Spleen (tissue), 11 donors: ENCODE results near the gene HSD17B2. TPM values are rescaled to one million over a fixed set of nuclear protein-coding genes. Genes with fewer than 3 reads are reported as not detected.
"Not testable (repeated sequence)": the region's sequence is repeated elsewhere in the genome, so short reads cannot be mapped to it uniquely, and the experiment has no call there.

Experiments used
- DNase-seq: peaks from one replicate; pipeline ENCODE4 v3.0.0-alpha.2; 2020
- H3K27ac ChIP-seq, 8 donors: fragments of 200-600 bp; sonication (generic) in 7 of 8; 1 replicate in 4 of 8; 2 replicates in 4 of 8; pipeline versions ENCODE4 v1.5.0 to v1.8.0; 2016 to 2021; ENCODE audit warnings: inconsistent platforms in 4 of 8, mild to moderate bottlenecking in 4 of 8, moderate library complexity in 1 of 8
- H3K27me3 ChIP-seq, 7 donors: fragments of 200-600 bp; sonication (generic) in 6 of 7; replicated peaks in 1 of 7; 1 replicate in 4 of 7; 2 replicates in 3 of 7; pipeline versions ENCODE4 v1.5.0 to v1.8.0; 2016 to 2021; ENCODE audit warnings: inconsistent platforms in 3 of 7, mild to moderate bottlenecking in 1 of 7
- H3K36me3 ChIP-seq, 6 donors: fragments of 200-600 bp; sonication (generic) in 5 of 6; 1 replicate in 4 of 6; 2 replicates in 2 of 6; pipeline versions ENCODE4 v1.5.0 to v1.8.0; 2016 to 2021; ENCODE audit warnings: inconsistent platforms in 2 of 6
- H3K4me1 ChIP-seq, 6 donors: fragments of 200-600 bp; sonication (generic) in 5 of 6; 1 replicate in 3 of 6; 2 replicates in 3 of 6; pipeline versions ENCODE4 v1.5.0 to v1.8.0; 2016 to 2021; ENCODE audit warnings: inconsistent platforms in 3 of 6
- H3K4me3 ChIP-seq, 8 donors: fragments of 200-600 bp; sonication (generic) in 7 of 8; 1 replicate in 4 of 8; 2 replicates in 4 of 8; pipeline versions ENCODE4 v1.5.0 to v1.8.0; 2016 to 2021; ENCODE audit warnings: inconsistent platforms in 4 of 8, mild to moderate bottlenecking in 4 of 8, moderate library complexity in 2 of 8
- H3K9me3 ChIP-seq, 8 donors: fragments of 200-600 bp; sonication (generic) in 7 of 8; 1 replicate in 4 of 8; 2 replicates in 4 of 8; pipeline versions ENCODE4 v1.5.0 to v1.8.0; 2016 to 2021; ENCODE audit warnings: inconsistent platforms in 4 of 8
- CTCF ChIP-seq, 11 experiments: fragments of 200-600 bp in 7 of 11; fragments of 450-650 bp in 4 of 11; sonication (generic) in 4 of 11; IDR thresholded peaks in 8 of 11; conservative IDR thresholded peaks in 3 of 11; 1 replicate in 7 of 11; 2 replicates in 4 of 11; pipeline versions ENCODE4 v1.4.0 to v1.8.0; 2016 to 2021; ENCODE audit warnings: antibody characterized with exemption in 11 of 11, inconsistent platforms in 4 of 11, mild to moderate bottlenecking in 1 of 11
- POLR2A ChIP-seq, 3 donors: fragments of 450-650 bp; IDR thresholded peaks; one replicate each; pipeline ENCODE4 v1.5.1; 2017; ENCODE audit warnings: antibody characterized with exemption in 3 of 3, mild to moderate bottlenecking in 1 of 3
- POLR2AphosphoS5 ChIP-seq, 3 donors: sonication (generic); formaldehyde crosslinking; IDR thresholded peaks; one replicate each; pipeline ENCODE4 v1.5.1; 2017; ENCODE audit warnings: antibody characterized with exemption in 3 of 3
- WGBS, 5 donors: extraction: QIAGEN DNeasy Blood & Tissue Kit in 3 of 5; methylation state at CpG; one replicate each; pipeline versions ENCODE4 v1.1.5 to v1.1.7; 2013 to 2018; 5-methylcytosine and 5-hydroxymethylcytosine counted together
- intact Hi-C: fragments of 100-400 bp; cut with DNase I; formaldehyde crosslinking; loops from one replicate; pipeline ENCODE4 v1.15.0; 2023; ENCODE audit warnings: low total_unique reads
- polyA plus RNA-seq, 3 donors: library from polyadenylated mRNA; stranded (reverse); fragments of 200-250 nt; gene quantifications; one replicate each; pipeline ENCODE4 v1.2.1, GENCODE V29; 2013
- total RNA-seq, 7 donors: library from RNA; depleted of rRNA in 3 of 7; stranded (reverse); fragments of >200 nt in 3 of 7; fragmentation: NEBNext Ultra II Directional in 4 of 7; extraction: Animal tissue kit (Norgen Biotek cat#: 25700) in 4 of 7; gene quantifications; one replicate each; pipeline versions ENCODE4 v1.1.0 to v1.2.1, GENCODE V29; 2016 to 2021
- donor health status: healthy with polysubstance abuse.
- donor health status: DM: no; HTN: no; CAD: no; lungs with moderate emphysema.
- donor health status: DM: no; HTN: no; CAD: no.
- donor health status: Bipolar disorder and iron deficiency.
- donor health status: healthy.
- donor health status: DM: no; HTN: no; CAD: no.
- donor health status: DM: yes; HTN: yes; CAD: no.

HSD17B2 gene
- total and polyA plus RNA-seq, 10 donors: 0.09 to 0.13 TPM; not detected in 8

GRCh38 chr16:82007189-82007588 is 27.9 kb upstream of the HSD17B2 start:
- Histone ChIP-seq H3K4me1 (peaks cover 0 to 16% (median 0%) of the 10 kb centered on the region in 6 donors), H3K36me3 (no peaks in the 10 kb centered on the region), H3K27ac (no peak overlapping the region), H3K27me3 (peaks cover 0 to 19% (median 9%) of the 10 kb centered on the region in 7 donors), H3K4me3 (no peak overlapping the region), H3K9me3 (peaks cover 0 to 27% (median 19%) of the 10 kb centered on the region in 8 donors)
- 88 to 94% (median 89%) methylated on average over 2 of the region's 2 CpGs for WGBS, 5 donors
- intact Hi-C loops: no loop called here
- no peak for DNase-seq
- TF ChIP-seq CTCF (IDR thresholded peaks at IDR 0.05 in 8 of 11, conservative IDR thresholded peaks at IDR 0.05 in 3 of 11) (no peak), POLR2AphosphoS5 (IDR thresholded peaks at IDR 0.05) (no peak), POLR2A (IDR thresholded peaks at IDR 0.05) (no peak)

GRCh38 chr16:82008957-82009592 is 26.0 kb upstream of the HSD17B2 start:
- H3K4me1 ChIP-seq: peaks cover 0 to 16% (median 0%) of the 10 kb centered on the region in 6 donors
- peaks cover 0 to 27% (median 19%) of the 10 kb centered on the region in 8 donors for H3K9me3 ChIP-seq
- no peak overlapping the region for H3K4me3 ChIP-seq
- DNase-seq: no peak
- intact Hi-C loops: no loop called here
- WGBS, 5 donors: 89 to 92% (median 91%) methylated on average over 9 of the region's 9 CpGs
- TF ChIP-seq CTCF (IDR thresholded peaks at IDR 0.05 in 8 of 11, conservative IDR thresholded peaks at IDR 0.05 in 3 of 11) (no peak), POLR2A (IDR thresholded peaks at IDR 0.05) (no peak), POLR2AphosphoS5 (IDR thresholded peaks at IDR 0.05) (no peak)
- no peaks in the 10 kb centered on the region for H3K36me3 ChIP-seq
- peaks cover 0 to 30% (median 9%) of the 10 kb centered on the region in 7 donors for H3K27me3 ChIP-seq
- H3K27ac ChIP-seq: no peak overlapping the region

- peaks cover 0 to 37% (median 9%) of the 10 kb centered on the region in 7 donors for H3K27me3 ChIP-seq
- DNase-seq, H3K4me3 ChIP-seq, H3K27ac ChIP-seq, H3K36me3 ChIP-seq, intact Hi-C loops: not testable (repeated sequence)
- H3K9me3 ChIP-seq: peaks cover 0 to 31% (median 24%) of the 10 kb centered on the region in 8 donors
- 73 to 92% (median 80%) methylated on average over 4 of the region's 4 CpGs for WGBS, 5 donors
- H3K4me1 ChIP-seq: peaks cover 0 to 16% (median 0%) of the 10 kb centered on the region in 6 donors
Measured at GRCh38 chr16:82009789-82010188, 25.3 kb upstream of the HSD17B2 start.

- TF ChIP-seq CTCF (IDR thresholded peaks at IDR 0.05 in 8 of 11, conservative IDR thresholded peaks at IDR 0.05 in 3 of 11) (no peak), POLR2A (IDR thresholded peaks at IDR 0.05) (no peak), POLR2AphosphoS5 (IDR thresholded peaks at IDR 0.05) (no peak)
- H3K27ac ChIP-seq: no peak overlapping the region
- H3K9me3 ChIP-seq: peaks cover 3 to 38% (median 32%) of the 10 kb centered on the region in 8 donors
Measured at GRCh38 chr16:82010649-82011048, 24.4 kb upstream of the HSD17B2 start.

More at GRCh38 chr16:82010649-82011048, 24.4 kb upstream of the HSD17B2 start:
- Histone ChIP-seq H3K36me3 (no peaks in the 10 kb centered on the region), H3K27me3 (peaks cover 0 to 45% (median 10%) of the 10 kb centered on the region in 7 donors), H3K4me1 (peaks cover 0 to 16% (median 0%) of the 10 kb centered on the region in 6 donors), H3K4me3 (peak overlapping the region in 7 of 8 donors; percentile 39 to 80 (median 53))
- 83 to 90% (median 88%) methylated on average over 8 of the region's 8 CpGs for WGBS, 5 donors
- DNase-seq: no peak
- intact Hi-C loops: no loop called here
